ENCODE data around the gene PECR. TPM values are rescaled to one million over a fixed set of nuclear protein-coding genes. Genes with fewer than 3 reads are reported as not detected.

PECR gene
- total and polyA plus RNA-seq, 2 of the 13 experiments (the other 11 are each of a cell fraction or from before 2014, with no cell fraction given): 151 to 153 TPM

DNA sequence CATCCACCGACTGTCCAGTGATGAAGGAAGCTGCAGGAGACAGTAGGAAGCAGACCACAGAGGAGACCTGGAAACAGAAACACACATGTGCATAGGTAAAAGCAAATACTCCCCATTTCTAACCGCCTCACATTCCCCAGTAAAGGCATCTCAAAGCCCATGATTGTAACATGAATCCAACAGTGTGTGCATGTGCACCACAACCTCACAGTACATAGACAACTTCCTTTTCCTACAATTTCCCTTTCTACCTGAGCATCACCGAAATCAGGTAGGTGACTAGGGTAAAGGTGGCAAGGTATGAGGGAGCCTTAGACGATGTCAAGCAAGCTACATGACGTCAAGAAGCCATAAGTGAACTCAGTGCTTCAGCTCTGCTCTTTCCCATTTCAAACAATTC is 37.7 kb downstream of the PECR start:
- no peaks in the 10 kb centered on the region for H3K27me3 ChIP-seq (ENCODE audit: control insufficient read depth in 1 of 2, insufficient read depth in 2 of 2, low read length in 2 of 2)
- no peak overlapping the region for H3K27ac ChIP-seq (ENCODE audit: extremely low read length, insufficient read depth, low read length)
- no peak for DNase-seq (ENCODE audit: low spot score)
- in situ Hi-C loops (cut with HindIII; ENCODE audit: extremely low pct_ligation_motif_present, low pct_unique_long_range_greater_than_20kb) (no loop called here), intact Hi-C loops (cut with micrococcal nuclease; ENCODE audit: unreplicated experiment) (no loop called here)
- H2AFZ ChIP-seq (ENCODE audit: low read length): no peak overlapping the region
- no peaks in the 10 kb centered on the region for H4K20me1 ChIP-seq (ENCODE audit: insufficient read depth, low read length)
- H3K4me1 ChIP-seq (ENCODE audit: insufficient read depth, low read length): no peaks in the 10 kb centered on the region
- H3K9ac ChIP-seq (ENCODE audit: insufficient read depth, low read depth, low read length): no peak overlapping the region
- FAIRE-seq: no peak
- peaks cover 38 to 81% of the 10 kb centered on the region in 2 experiments for H3K36me3 ChIP-seq (replicated peaks in 1 of 2; ENCODE audit: control insufficient read depth in 1 of 2, insufficient read depth in 2 of 2, low read length in 2 of 2)
- no peaks in the 10 kb centered on the region for H3K9me3 ChIP-seq (ENCODE audit: low read length)
- no peaks in the 10 kb centered on the region for H3K79me2 ChIP-seq (ENCODE audit: insufficient read depth, low read length)
- H3K4me2 ChIP-seq (ENCODE audit: low read depth, low read length): no peak overlapping the region
- BruUV-seq (replicated peaks): no TSS peak
- POLR2A ChIA-PET: no interaction called here
- no peak overlapping the region for H3K4me3 ChIP-seq (replicated peaks in 1 of 3; ENCODE audit: insufficient read depth in 1 of 3, low read depth in 2 of 3, low read length in 3 of 3)
- CTCF ChIA-PET (ENCODE audit: low intra/inter-chr PET ratio, low total read pairs): no interaction called here
- 96% methylated on average over 5 of the region's 5 CpGs for WGBS (ENCODE audit: low lambda C conversion rate)
- ATAC-seq: no peak
- TF ChIP-seq ZNF572 (CRISPR knock-in tag; IDR thresholded peaks at IDR 0.05) (peak; percentile 93), KLF13 (CRISPR knock-in tag; IDR thresholded peaks at IDR 0.05) (no peak), ZFP90 (CRISPR knock-in tag; IDR thresholded peaks at IDR 0.05; ENCODE audit: borderline replicate concordance) (no peak)
- TF ChIP-seq, protein P1, sequence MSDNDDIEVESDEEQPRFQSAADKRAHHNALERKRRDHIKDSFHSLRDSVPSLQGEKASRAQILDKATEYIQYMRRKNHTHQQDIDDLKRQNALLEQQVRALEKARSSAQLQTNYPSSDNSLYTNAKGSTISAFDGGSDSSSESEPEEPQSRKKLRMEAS (IDR thresholded peaks at IDR 0.05): no peak
- TF ChIP-seq, protein P2, sequence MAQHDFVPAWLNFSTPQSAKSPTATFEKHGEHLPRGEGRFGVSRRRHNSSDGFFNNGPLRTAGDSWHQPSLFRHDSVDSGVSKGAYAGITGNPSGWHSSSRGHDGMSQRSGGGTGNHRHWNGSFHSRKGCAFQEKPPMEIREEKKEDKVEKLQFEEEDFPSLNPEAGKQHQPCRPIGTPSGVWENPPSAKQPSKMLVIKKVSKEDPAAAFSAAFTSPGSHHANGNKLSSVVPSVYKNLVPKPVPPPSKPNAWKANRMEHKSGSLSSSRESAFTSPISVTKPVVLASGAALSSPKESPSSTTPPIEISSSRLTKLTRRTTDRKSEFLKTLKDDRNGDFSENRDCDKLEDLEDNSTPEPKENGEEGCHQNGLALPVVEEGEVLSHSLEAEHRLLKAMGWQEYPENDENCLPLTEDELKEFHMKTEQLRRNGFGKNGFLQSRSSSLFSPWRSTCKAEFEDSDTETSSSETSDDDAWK (CRISPR knock-in tag; IDR thresholded peaks at IDR 0.05): no peak

DNA sequence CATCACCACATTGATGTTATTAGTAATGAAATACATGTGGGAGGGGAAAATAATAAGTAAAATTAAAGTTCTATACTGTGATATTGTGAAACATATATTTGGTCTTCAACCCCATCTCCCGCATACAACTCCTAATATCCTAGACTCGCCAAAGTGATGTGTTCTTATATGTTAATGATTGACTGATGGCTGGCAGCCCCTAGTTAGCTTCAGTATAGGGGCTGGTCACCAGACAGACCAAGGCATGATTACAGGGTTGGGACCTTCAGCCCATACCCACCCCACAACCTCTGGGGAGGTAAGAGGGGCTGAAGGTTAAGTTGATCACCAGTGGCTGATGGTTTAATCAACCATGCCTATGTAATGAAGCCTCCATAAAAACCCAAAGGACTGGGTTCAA is 40.2 kb downstream of the PECR start:
- TF ChIP-seq, protein P3, sequence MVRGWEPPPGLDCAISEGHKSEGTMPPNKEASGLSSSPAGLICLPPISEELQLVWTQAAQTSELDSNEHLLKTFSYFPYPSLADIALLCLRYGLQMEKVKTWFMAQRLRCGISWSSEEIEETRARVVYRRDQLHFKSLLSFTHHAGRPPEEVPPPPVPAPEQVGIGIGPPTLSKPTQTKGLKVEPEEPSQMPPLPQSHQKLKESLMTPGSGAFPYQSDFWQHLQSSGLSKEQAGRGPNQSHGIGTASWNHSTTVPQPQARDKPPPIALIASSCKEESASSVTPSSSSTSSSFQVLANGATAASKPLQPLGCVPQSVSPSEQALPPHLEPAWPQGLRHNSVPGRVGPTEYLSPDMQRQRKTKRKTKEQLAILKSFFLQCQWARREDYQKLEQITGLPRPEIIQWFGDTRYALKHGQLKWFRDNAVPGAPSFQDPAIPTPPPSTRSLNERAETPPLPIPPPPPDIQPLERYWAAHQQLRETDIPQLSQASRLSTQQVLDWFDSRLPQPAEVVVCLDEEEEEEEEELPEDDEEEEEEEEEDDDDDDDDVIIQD (CRISPR knock-in tag; IDR thresholded peaks at IDR 0.05; ENCODE audit: low read depth): no peak
- TF ChIP-seq ZNF577 (CRISPR knock-in tag; IDR thresholded peaks at IDR 0.05; ENCODE audit: borderline replicate concordance, low read depth): no peak
- no peak for TF ChIP-seq ZNF468 (CRISPR knock-in tag; IDR thresholded peaks at IDR 0.05)
- TF ChIP-seq KDM1A (CRISPR knock-in tag; IDR thresholded peaks at IDR 0.05): no peak
- no peak for TF ChIP-seq NR2F6 (IDR thresholded peaks at IDR 0.05)
- TF ChIP-seq NR2F6 (CRISPR knock-in tag; IDR thresholded peaks at IDR 0.05): no peak

More for the DNA sequence above, 40.2 kb downstream of the PECR start:
- in situ Hi-C loops (cut with HindIII; ENCODE audit: extremely low pct_ligation_motif_present, low pct_unique_long_range_greater_than_20kb): no loop called here
- ATAC-seq (no peak; the same call in 2 of the 3 replicates), DNase-seq (ENCODE audit: low spot score) (no peak), FAIRE-seq (no peak)
- BruUV-seq (replicated peaks): no TSS peak
- no peak overlapping the region for H2AFZ ChIP-seq (ENCODE audit: low read length)
- no peaks in the 10 kb centered on the region for H3K4me1 ChIP-seq (ENCODE audit: insufficient read depth, low read length)
- H3K79me2 ChIP-seq (ENCODE audit: insufficient read depth, low read length): no peaks in the 10 kb centered on the region
- H4K20me1 ChIP-seq (ENCODE audit: insufficient read depth, low read length): no peaks in the 10 kb centered on the region; the same call in 1 of the 2 replicates
- POLR2A ChIA-PET: no interaction called here
- H3K36me3 ChIP-seq (replicated peaks in 1 of 2; ENCODE audit: control insufficient read depth in 1 of 2, insufficient read depth in 2 of 2, low read length in 2 of 2): peaks cover 41 to 79% of the 10 kb centered on the region in 2 experiments
- CTCF ChIA-PET (ENCODE audit: low intra/inter-chr PET ratio, low total read pairs): no interaction called here
- no peak overlapping the region for H3K9ac ChIP-seq (ENCODE audit: insufficient read depth, low read depth, low read length)
- 95% methylated on average over 2 of the region's 2 CpGs for WGBS (ENCODE audit: low lambda C conversion rate)
- no peaks in the 10 kb centered on the region for H3K9me3 ChIP-seq (ENCODE audit: low read length)
- no peaks in the 10 kb centered on the region for H3K27me3 ChIP-seq (ENCODE audit: control insufficient read depth in 1 of 2, insufficient read depth in 2 of 2, low read length in 2 of 2)
- H3K4me2 ChIP-seq (ENCODE audit: low read depth, low read length): no peak overlapping the region
- intact Hi-C loops (cut with micrococcal nuclease; ENCODE audit: unreplicated experiment): no loop called here
- H3K4me3 ChIP-seq (replicated peaks in 1 of 3; ENCODE audit: insufficient read depth in 1 of 3, low read depth in 2 of 3, low read length in 3 of 3): no peak overlapping the region
- no peak overlapping the region for H3K27ac ChIP-seq (ENCODE audit: extremely low read length, insufficient read depth, low read length)
